ENCODE measurements around the gene SLC16A2.

SLC16A2 gene

DNA sequence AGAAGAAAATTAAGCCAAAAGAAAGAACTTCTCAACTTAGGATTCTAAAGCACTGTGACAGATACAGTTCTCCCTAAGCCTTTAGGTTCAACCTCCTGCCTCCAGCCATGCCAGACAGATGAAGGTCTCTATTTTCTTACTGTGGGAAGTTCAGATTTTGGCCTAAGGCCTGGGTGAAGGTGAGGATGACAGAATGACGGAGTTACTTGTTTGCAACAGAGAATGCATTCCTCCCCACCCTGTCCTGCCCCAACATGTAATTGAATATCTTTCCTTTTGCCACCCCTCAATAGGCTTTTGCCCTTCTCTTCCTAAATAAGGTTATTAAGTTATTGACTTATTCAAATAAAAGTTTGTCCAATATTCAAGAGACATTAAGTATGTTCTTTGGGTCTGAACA lies 25.6 kb downstream of the SLC16A2 start:
- no peaks in the 10 kb centered on the region for H3K27me3 ChIP-seq (ENCODE audit: insufficient read depth, low read depth, severe bottlenecking)
- TF ChIP-seq, protein P1, sequence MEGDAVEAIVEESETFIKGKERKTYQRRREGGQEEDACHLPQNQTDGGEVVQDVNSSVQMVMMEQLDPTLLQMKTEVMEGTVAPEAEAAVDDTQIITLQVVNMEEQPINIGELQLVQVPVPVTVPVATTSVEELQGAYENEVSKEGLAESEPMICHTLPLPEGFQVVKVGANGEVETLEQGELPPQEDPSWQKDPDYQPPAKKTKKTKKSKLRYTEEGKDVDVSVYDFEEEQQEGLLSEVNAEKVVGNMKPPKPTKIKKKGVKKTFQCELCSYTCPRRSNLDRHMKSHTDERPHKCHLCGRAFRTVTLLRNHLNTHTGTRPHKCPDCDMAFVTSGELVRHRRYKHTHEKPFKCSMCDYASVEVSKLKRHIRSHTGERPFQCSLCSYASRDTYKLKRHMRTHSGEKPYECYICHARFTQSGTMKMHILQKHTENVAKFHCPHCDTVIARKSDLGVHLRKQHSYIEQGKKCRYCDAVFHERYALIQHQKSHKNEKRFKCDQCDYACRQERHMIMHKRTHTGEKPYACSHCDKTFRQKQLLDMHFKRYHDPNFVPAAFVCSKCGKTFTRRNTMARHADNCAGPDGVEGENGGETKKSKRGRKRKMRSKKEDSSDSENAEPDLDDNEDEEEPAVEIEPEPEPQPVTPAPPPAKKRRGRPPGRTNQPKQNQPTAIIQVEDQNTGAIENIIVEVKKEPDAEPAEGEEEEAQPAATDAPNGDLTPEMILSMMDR (IDR thresholded peaks at IDR 0.05; ENCODE audit: low read depth, low read length): no peak
- H3K36me3 ChIP-seq: no peaks in the 10 kb centered on the region
- no peaks in the 10 kb centered on the region for H3K9me3 ChIP-seq (ENCODE audit: severe bottlenecking)
- no peak overlapping the region for H3K27ac ChIP-seq
- no peak overlapping the region for H3K4me3 ChIP-seq (ENCODE audit: low read depth, low read length)
- no peak for DNase-seq

GRCh38 chrX:74448669-74449068 lies 27.4 kb downstream of the SLC16A2 start:
- Histone ChIP-seq H3K9me3 (ENCODE audit: severe bottlenecking) (no peaks in the 10 kb centered on the region), H3K27me3 (ENCODE audit: insufficient read depth, low read depth, severe bottlenecking) (no peaks in the 10 kb centered on the region), H3K4me3 (ENCODE audit: low read depth, low read length) (no peak overlapping the region), H3K27ac (no peak overlapping the region), H3K36me3 (no peaks in the 10 kb centered on the region)
- TF ChIP-seq, protein P1 (IDR thresholded peaks at IDR 0.05; ENCODE audit: low read depth, low read length): no peak
- no peak for DNase-seq

DNA sequence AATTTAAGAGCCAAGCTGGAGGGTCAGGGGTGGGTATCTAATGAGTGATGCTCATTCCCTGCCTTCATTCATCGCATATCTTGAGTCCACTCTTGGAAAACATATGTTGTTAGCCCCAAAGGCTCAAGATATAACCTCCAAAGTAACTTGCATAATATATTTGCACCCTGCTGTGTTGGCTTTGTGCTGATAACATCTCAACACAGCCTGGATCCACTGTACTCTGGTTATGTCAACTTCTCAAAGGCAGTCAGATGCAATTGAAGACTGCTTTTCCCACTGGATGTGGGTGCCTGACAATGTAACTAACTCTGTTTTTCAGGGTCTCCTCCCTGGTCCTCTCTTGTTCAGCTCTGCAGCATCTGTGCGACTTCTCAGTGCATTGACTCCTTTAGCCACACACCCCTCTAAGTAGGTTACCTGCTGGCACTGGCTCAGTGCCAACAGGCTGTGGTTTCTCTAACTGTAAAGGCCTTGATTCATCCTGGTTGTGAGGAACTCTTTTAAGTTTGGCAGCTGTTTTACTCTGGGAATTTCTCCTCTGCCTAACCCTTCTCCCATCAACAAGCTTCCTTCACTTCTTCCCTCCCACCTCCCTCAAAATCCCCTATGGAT lies 28.1 kb downstream of the SLC16A2 start:
- no peak for DNase-seq
- Histone ChIP-seq H3K4me3 (ENCODE audit: low read depth, low read length) (no peak overlapping the region), H3K9me3 (ENCODE audit: severe bottlenecking) (no peaks in the 10 kb centered on the region), H3K36me3 (no peaks in the 10 kb centered on the region), H3K27me3 (ENCODE audit: insufficient read depth, low read depth, severe bottlenecking) (no peaks in the 10 kb centered on the region), H3K27ac (no peak overlapping the region)
- TF ChIP-seq, protein P1 (IDR thresholded peaks at IDR 0.05; ENCODE audit: low read depth, low read length): no peak

DNA sequence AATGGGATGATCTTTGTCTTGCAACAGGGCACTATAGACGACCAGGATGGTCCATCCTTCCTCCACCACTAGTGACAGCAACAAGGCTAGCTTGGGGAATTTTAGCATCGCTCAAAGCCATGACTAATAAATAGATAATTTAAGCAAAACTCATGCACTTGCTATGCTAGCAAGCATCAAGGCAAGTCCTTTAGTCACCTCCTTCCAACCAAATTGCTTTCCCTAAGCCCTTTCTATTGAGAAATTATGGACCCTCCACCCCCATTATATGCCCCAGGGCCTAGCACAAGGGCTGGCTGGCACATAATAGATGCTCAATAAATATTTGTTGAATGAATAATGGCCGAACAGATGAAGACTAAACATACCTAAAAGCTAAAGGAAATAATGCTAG lies 28.6 kb downstream of the SLC16A2 start:
- Histone ChIP-seq H3K36me3 (no peaks in the 10 kb centered on the region), H3K9me3 (ENCODE audit: severe bottlenecking) (no peaks in the 10 kb centered on the region), H3K4me3 (ENCODE audit: low read depth, low read length) (no peak overlapping the region), H3K27me3 (ENCODE audit: insufficient read depth, low read depth, severe bottlenecking) (no peaks in the 10 kb centered on the region), H3K27ac (no peak overlapping the region)
- no peak for DNase-seq
- TF ChIP-seq, protein P1 (IDR thresholded peaks at IDR 0.05; ENCODE audit: low read depth, low read length): no peak

GRCh38 chrX:74450803-74451449 lies 29.6 kb downstream of the SLC16A2 start:
- no peak for DNase-seq
- Histone ChIP-seq H3K27ac (no peak overlapping the region), H3K27me3 (ENCODE audit: insufficient read depth, low read depth, severe bottlenecking) (no peaks in the 10 kb centered on the region), H3K9me3 (ENCODE audit: severe bottlenecking) (no peaks in the 10 kb centered on the region), H3K36me3 (no peaks in the 10 kb centered on the region), H3K4me3 (ENCODE audit: low read depth, low read length) (no peak overlapping the region)
- TF ChIP-seq, protein P1 (IDR thresholded peaks at IDR 0.05; ENCODE audit: low read depth, low read length): no peak

All from WERI-Rb-1 (cell line).